SU-DHL-6 (cell line): ENCODE measurements around the gene SLC25A13.

Source experiments
- H2AFZ ChIP-seq: fragments of 200-600 bp; sonication (generic); 2 replicates; pipeline ENCODE4 v1.6.1; 2014; ENCODE audit warnings: low read depth, mild to moderate bottlenecking, moderate library complexity, mixed read lengths, antibody characterized with exemption, low read length; ENCODE audit not compliant: severe bottlenecking
- H3F3A ChIP-seq: fragments of 200-600 bp; shearing (Covaris generic); 2 replicates; pipeline ENCODE4 v1.6.0; 2016; ENCODE audit warnings: antibody characterized with exemption, mild to moderate bottlenecking; ENCODE audit not compliant: insufficient read depth
- H3K27ac ChIP-seq: fragments of 200-600 bp; sonication (generic); 2 replicates; pipeline ENCODE4 v1.5.1; 2016; ENCODE audit warnings: low read depth, mild to moderate bottlenecking, low read length, moderate library complexity, mixed read lengths
- H3K27me3 ChIP-seq: fragments of 200-600 bp; sonication (generic), shearing (Covaris generic); 2 replicates; pipeline ENCODE4 v1.6.0; 2014; ENCODE audit warnings: mild to moderate bottlenecking, low read length
- H3K36me3 ChIP-seq: fragments of 200-600 bp; sonication (generic); 2 replicates; pipeline ENCODE4 v1.6.1; 2014; ENCODE audit warnings: mild to moderate bottlenecking, low read length, mixed read lengths
- H3K4me2 ChIP-seq: fragments of 300-600, 200-600 bp; shearing (Covaris generic), sonication (generic); 2 replicates; pipeline ENCODE4 v1.6.0; 2014; ENCODE audit warnings: low read length, low read depth, mild to moderate bottlenecking; ENCODE audit not compliant: poor library complexity, severe bottlenecking
- H3K4me3 ChIP-seq: fragments of 200-600 bp; sonication (generic); 2 replicates; pipeline ENCODE4 v1.5.1; 2014; ENCODE audit warnings: antibody characterized with exemption, low read length, mild to moderate bottlenecking, mixed read lengths; ENCODE audit not compliant: insufficient read depth, poor library complexity, severe bottlenecking
- H3K79me2 ChIP-seq: fragments of 200-600 bp; sonication (generic); 2 replicates; pipeline ENCODE4 v1.6.1; 2014; ENCODE audit warnings: mild to moderate bottlenecking, low read length, moderate library complexity; ENCODE audit not compliant: insufficient read depth
- H3K9ac ChIP-seq: fragments of 200-600 bp; sonication (generic); 2 replicates; pipeline ENCODE4 v1.7.0; 2014; ENCODE audit warnings: mild to moderate bottlenecking, low read length
- H3K9me2 ChIP-seq: fragments of 200-600 bp; sonication (generic); replicated peaks from 2 replicates; pipeline ENCODE4 v1.6.1; 2014; ENCODE audit warnings: low read length; ENCODE audit not compliant: insufficient read depth
- H3K9me3 ChIP-seq: fragments of 200-600 bp; sonication (generic); 2 replicates; pipeline ENCODE4 v1.6.1; 2014; ENCODE audit warnings: low read length, mixed read lengths; ENCODE audit not compliant: insufficient read depth
- H4K20me1 ChIP-seq: fragments of 200-600 bp; sonication (generic); 2 replicates; pipeline ENCODE4 v1.6.1; 2014; ENCODE audit warnings: low read depth, mild to moderate bottlenecking, antibody characterized with exemption, low read length, moderate library complexity, mixed read lengths
- CTCF ChIP-seq: fragments of 200-600 bp; sonication (generic); IDR thresholded peaks from one replicate; pipeline ENCODE4 v1.5.1; 2017; ENCODE audit warnings: antibody characterized with exemption, mild to moderate bottlenecking, low read length, moderate library complexity; ENCODE audit not compliant: insufficient read depth, poor library complexity, severe bottlenecking
- EZH2phosphoT487 ChIP-seq: fragments of 200-600 bp; sonication (generic), shearing (Covaris generic); conservative IDR thresholded peaks from 2 replicates; pipeline ENCODE4 v1.6.1; 2018; ENCODE audit warnings: mild to moderate bottlenecking, antibody characterized with exemption, low read length, moderate library complexity, mixed read lengths

Gene SLC25A13

GRCh38 chr7:96189129-96189820 lies 132.6 kb downstream of the SLC25A13 start:
- H2AFZ ChIP-seq = no peak overlapping the region
- H3F3A ChIP-seq = no peaks in the 10 kb centered on the region
- peaks cover 14% of the 10 kb centered on the region; the same call in 1 of the 2 replicates for H3K36me3 ChIP-seq
- H3K4me3 ChIP-seq = no peak overlapping the region
- H3K9ac ChIP-seq = no peak overlapping the region
- H3K4me2 ChIP-seq = no peak overlapping the region
- H4K20me1 ChIP-seq = no peaks in the 10 kb centered on the region
- no peaks in the 10 kb centered on the region for H3K27me3 ChIP-seq
- no peaks in the 10 kb centered on the region for H3K79me2 ChIP-seq
- no peaks in the 10 kb centered on the region for H3K9me2 ChIP-seq
- no peak overlapping the region for H3K27ac ChIP-seq
- no peak for TF ChIP-seq CTCF
- TF ChIP-seq EZH2phosphoT487 = no peak
- H3K9me3 ChIP-seq = no peaks in the 10 kb centered on the region

DNA sequence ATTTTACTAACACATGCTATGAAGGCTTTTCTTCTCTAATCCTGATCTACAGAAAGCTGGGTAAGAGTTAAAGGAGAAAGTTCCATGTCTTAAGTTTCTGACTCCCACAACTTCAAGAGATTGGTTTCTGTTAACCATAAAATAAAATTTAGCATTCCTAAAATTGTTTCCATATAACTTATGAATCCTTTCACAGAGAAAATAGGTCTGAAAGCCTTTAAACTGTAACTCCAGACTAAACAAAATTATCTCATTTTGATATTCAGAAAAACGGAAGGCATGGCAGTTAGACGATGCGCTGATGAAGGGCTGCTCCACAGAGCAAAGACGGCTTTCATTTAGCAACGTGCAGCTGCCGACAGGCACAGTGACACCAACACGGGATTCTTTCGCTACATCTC lies 133.3 kb downstream of the SLC25A13 start:
- H3K27ac ChIP-seq = no peak overlapping the region
- H3F3A ChIP-seq = no peaks in the 10 kb centered on the region
- no peaks in the 10 kb centered on the region for H3K9me2 ChIP-seq
- H2AFZ ChIP-seq = no peak overlapping the region
- no peaks in the 10 kb centered on the region for H4K20me1 ChIP-seq
- H3K4me2 ChIP-seq = no peak overlapping the region
- TF ChIP-seq CTCF (no peak), EZH2phosphoT487 (no peak)
- H3K9me3 ChIP-seq = no peaks in the 10 kb centered on the region
- H3K36me3 ChIP-seq = peaks cover 19% of the 10 kb centered on the region; the same call in 1 of the 2 replicates
- no peak overlapping the region for H3K9ac ChIP-seq
- no peaks in the 10 kb centered on the region for H3K79me2 ChIP-seq
- H3K4me3 ChIP-seq = no peak overlapping the region
- H3K27me3 ChIP-seq = no peaks in the 10 kb centered on the region

GRCh38 chr7:96188174-96188581 lies 133.7 kb downstream of the SLC25A13 start:
- Histone ChIP-seq H2AFZ (no peak overlapping the region), H3K9ac (no peak overlapping the region), H3K27ac (no peak overlapping the region), H3K27me3 (no peaks in the 10 kb centered on the region), H3F3A (no peaks in the 10 kb centered on the region), H3K9me3 (no peaks in the 10 kb centered on the region), H3K36me3 (peaks cover 21% of the 10 kb centered on the region; the same call in 1 of the 2 replicates), H3K79me2 (no peaks in the 10 kb centered on the region), H3K4me2 (no peak overlapping the region), H3K4me3 (no peak overlapping the region), H3K9me2 (no peaks in the 10 kb centered on the region), H4K20me1 (no peaks in the 10 kb centered on the region)
- TF ChIP-seq CTCF (no peak), EZH2phosphoT487 (no peak)
